ENCODE measurements around the gene TPRG1L. TPM values are rescaled to one million over a fixed set of nuclear protein-coding genes. Genes with fewer than 3 reads are reported as not detected.

The TPRG1L gene
- total RNA-seq, 3 donors from 2014 or later (not counting 1 experiment from before 2014, with no cell fraction given), result 36.2 to 46.7 (median 37.9) TPM

- Histone ChIP-seq H3K27me3 (ENCODE audit: control insufficient read depth, insufficient read depth, low read length) (no peaks in the 10 kb centered on the region), H3K4me3 (ENCODE audit: low read length) (no peak overlapping the region), H3K4me1 (ENCODE audit: control insufficient read depth, insufficient read depth, low read length) (no peaks in the 10 kb centered on the region), H3K9me3 (ENCODE audit: control insufficient read depth, insufficient read depth, low read length) (no peaks in the 10 kb centered on the region), H3K36me3 (ENCODE audit: control insufficient read depth, insufficient read depth, low read length) (peaks cover 43% of the 10 kb centered on the region), H3K27ac (ENCODE audit: low read length) (no peak overlapping the region)
- H3K4me3 Mint-ChIP-seq, result no peak overlapping the region
- no peaks in the 10 kb centered on the region for H3K9me3 Mint-ChIP-seq
- H3K4me1 Mint-ChIP-seq, result no peaks in the 10 kb centered on the region
- H3K27ac Mint-ChIP-seq, result no peak overlapping the region
- DNase-seq (no peak), ATAC-seq (no peak)
- peaks cover 3% of the 10 kb centered on the region for H3K36me3 Mint-ChIP-seq
- WGBS (ENCODE audit: insufficient coverage), result 95% methylated on average over 35 of the region's 36 CpGs
- intact Hi-C loops (cut with micrococcal nuclease), result no loop called here
- H3K27me3 Mint-ChIP-seq (ENCODE audit: low read depth in 2 of 2), result no peaks in the 10 kb centered on the region
- no peak for TF ChIP-seq CTCF (IDR thresholded peaks at IDR 0.05)
These were observed 6.8 kb downstream of the TPRG1L start for GRCh38 chr1:3631320-3632260.

- Mint-ChIP-seq H3K4me1 (no peaks in the 10 kb centered on the region), H3K36me3 (peaks cover 9% of the 10 kb centered on the region), H3K27ac (no peak overlapping the region), H3K9me3 (no peaks in the 10 kb centered on the region), H3K27me3 (ENCODE audit: low read depth in 2 of 2) (no peaks in the 10 kb centered on the region), H3K4me3 (no peak overlapping the region)
- Histone ChIP-seq H3K4me1 (ENCODE audit: control insufficient read depth, insufficient read depth, low read length) (no peaks in the 10 kb centered on the region), H3K36me3 (ENCODE audit: control insufficient read depth, insufficient read depth, low read length) (peaks cover 50% of the 10 kb centered on the region), H3K27ac (ENCODE audit: low read length) (no peak overlapping the region), H3K4me3 (ENCODE audit: low read length) (no peak overlapping the region), H3K9me3 (ENCODE audit: control insufficient read depth, insufficient read depth, low read length) (no peaks in the 10 kb centered on the region), H3K27me3 (ENCODE audit: control insufficient read depth, insufficient read depth, low read length) (no peaks in the 10 kb centered on the region)
- no peak for TF ChIP-seq CTCF (IDR thresholded peaks at IDR 0.05)
- DNase-seq (no peak), ATAC-seq (no peak)
- WGBS (ENCODE audit: insufficient coverage), result 96% methylated on average over 17 of the region's 17 CpGs
- intact Hi-C loops (cut with micrococcal nuclease), result no loop called here
These were observed 7.5 kb downstream of the TPRG1L start for GRCh38 chr1:3632298-3632697.

GRCh38 chr1:3632716-3633343 is 8.0 kb downstream of the TPRG1L start:
- H3K4me1 Mint-ChIP-seq, result no peaks in the 10 kb centered on the region
- no peak overlapping the region for H3K27ac Mint-ChIP-seq

More at GRCh38 chr1:3632716-3633343, 8.0 kb downstream of the TPRG1L start:
- Mint-ChIP-seq H3K27me3 (ENCODE audit: low read depth in 2 of 2) (no peaks in the 10 kb centered on the region), H3K9me3 (no peaks in the 10 kb centered on the region), H3K36me3 (peaks cover 9% of the 10 kb centered on the region), H3K4me3 (no peak overlapping the region)
- 97% methylated on average over 26 of the region's 26 CpGs for WGBS (ENCODE audit: insufficient coverage)
- Histone ChIP-seq H3K4me3 (ENCODE audit: low read length) (no peak overlapping the region), H3K36me3 (ENCODE audit: control insufficient read depth, insufficient read depth, low read length) (peaks cover 52% of the 10 kb centered on the region), H3K4me1 (ENCODE audit: control insufficient read depth, insufficient read depth, low read length) (no peaks in the 10 kb centered on the region), H3K9me3 (ENCODE audit: control insufficient read depth, insufficient read depth, low read length) (no peaks in the 10 kb centered on the region), H3K27ac (ENCODE audit: low read length) (no peak overlapping the region), H3K27me3 (ENCODE audit: control insufficient read depth, insufficient read depth, low read length) (no peaks in the 10 kb centered on the region)
- no peak for TF ChIP-seq CTCF (IDR thresholded peaks at IDR 0.05)
- intact Hi-C loops (cut with micrococcal nuclease), result no loop called here
- DNase-seq (no peak), ATAC-seq (no peak)

All from natural killer cell (primary cell).